DMS153 treated with DMSO at 0.1 percent for 48 hours (cell line): Measurements from ENCODE around the gene PIGU.
"Not testable (repeated sequence)": the region's sequence is repeated elsewhere in the genome, so short reads cannot be mapped to it uniquely, and the experiment has no call there.

Experiments
- DNase-seq: peaks from one replicate; lab custom pipeline; 2025; ENCODE audit not compliant: unreplicated experiment; lab: John Stamatoyannopoulos, UW

PIGU gene

DNA sequence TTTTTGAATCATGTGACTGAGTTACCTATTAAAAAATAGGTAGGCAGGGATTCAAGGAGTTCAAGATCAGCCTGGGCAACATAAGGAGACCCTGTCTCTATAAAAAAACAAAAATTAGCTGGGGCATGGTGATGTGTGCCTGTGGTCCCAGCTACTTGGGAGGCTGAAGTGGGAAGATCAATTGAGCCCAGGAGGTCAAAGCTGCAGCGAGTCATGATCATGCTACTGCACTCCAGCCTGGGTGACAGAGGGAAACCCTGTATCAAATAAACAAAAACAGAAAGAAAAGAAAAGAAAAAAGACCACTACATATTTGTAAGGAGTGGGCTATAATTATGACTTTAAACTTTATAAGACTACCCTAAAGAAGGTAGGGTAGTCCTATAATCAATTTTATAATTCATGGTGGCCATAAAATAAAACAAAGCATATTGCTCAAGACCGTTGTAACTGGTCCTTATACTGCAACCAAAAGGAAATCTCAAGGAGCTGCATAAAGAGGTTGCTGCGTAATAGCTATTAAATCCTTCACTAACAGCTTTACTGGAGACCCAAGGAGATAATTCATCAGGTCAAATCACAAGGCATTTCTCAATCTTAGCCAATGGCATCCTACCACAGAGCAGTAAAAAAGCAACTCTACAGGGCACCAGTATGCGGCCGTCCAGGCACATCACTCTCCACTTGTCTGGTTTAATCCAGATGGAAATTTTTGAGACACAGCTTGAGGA lies 13.5 kb downstream of the PIGU start:
- DNase-seq = no peak

DNA sequence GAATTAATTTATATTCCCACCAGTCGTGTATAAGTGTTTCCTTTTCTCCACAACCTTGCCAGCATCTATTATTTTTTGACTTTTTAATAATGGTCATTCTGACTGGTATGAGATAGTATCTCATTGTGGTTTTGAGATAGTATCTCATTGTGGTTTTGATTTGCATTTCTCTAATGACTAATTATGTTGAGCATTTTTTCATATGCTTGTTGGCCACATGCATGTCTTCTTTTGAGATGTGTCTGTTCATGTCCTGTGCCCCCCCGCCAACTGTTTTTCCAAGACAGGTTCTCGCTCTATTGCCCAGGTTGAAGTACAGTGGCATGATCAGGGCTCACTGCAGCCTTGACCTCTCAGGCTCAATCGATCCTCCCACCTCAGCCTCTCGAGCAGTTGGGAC lies 15.1 kb downstream of the PIGU start:
- not testable (repeated sequence) for DNase-seq

DNA sequence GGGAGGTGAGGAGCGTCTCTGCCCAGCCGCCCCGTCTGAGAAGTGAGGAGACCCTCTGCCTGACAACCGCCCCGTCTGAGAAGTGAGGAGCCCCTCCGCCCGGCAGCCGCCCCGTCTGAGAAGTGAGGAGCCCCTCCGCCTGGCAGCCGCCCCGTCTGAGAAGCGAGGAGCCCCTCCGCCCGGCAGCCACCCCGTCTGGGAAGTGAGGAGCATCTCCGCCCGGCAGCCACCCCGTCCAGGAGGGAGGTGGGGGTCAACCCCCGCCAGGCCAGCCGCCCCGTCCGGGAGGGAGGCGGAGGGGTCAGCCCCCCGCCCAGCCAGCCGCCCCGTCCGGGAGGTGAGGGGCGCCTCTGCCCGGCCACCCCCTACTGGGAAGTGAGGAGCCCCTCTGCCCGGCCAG lies 18.2 kb downstream of the PIGU start:
- not testable (repeated sequence) for DNase-seq

DNA sequence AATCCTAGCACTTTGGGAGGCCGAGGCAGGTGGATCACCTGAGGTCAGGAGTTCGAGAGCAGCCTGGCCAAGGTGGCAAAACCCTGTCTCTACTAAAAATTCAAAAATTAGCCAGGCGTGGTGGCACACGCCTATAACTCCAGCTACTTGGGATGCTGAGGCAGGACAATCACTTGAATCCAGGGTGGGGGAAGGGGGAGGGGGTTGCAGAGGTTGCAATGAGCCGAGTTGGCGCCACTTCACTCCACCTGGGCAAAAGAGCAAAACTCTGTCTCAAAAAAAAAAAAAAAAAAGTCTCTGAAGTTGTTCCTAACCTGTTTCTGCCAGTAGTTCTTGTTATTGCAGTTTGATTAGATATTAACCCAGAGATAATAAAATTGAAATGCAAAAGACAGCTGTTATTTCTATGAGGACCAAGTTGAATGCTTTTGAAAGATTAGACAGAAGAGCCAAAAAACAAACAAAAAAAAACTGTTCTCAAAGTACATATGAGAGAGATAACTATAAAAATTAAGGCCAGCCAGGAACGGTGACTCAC lies 22.6 kb downstream of the PIGU start:
- DNase-seq = no peak

DNA sequence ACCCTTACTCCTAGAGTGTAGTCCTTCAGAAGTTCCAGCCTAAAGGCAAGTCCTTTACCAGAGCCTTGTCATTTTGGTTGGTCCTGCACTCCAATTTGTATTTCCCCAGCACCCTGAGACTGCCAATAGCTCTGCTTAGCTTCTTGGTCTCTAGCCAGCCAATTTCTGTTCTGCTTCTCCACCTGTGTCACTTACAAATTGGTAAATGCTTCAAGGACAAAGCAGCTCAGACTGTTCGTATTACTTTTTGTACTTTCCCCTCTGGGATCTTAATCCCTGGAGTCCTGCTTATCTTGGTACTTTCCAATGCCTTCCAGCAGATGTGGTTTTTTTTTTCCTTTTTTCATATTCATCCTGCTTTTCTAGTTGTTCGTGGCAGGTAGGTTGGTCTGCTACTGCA lies 25.7 kb downstream of the PIGU start:
- DNase-seq = no peak

DNA sequence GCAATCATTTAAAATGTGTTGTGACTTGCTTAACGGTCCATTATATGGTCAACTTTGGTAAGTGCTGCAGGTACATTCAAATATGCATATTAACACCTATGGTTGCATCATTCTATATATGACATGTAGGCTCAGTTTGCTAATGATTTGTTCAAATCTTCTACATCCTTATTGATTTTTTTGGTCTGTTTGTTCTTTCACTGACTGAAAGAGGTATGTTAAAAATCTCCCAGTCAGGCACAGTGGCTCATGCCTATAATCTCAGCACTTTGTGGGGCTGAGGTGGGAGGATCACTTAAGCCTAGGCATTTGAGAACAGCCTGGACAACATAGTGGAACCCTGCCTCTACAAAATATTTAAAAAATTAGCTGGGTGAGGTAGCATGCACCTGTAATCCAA lies 29.2 kb downstream of the PIGU start:
- no peak for DNase-seq

DNA sequence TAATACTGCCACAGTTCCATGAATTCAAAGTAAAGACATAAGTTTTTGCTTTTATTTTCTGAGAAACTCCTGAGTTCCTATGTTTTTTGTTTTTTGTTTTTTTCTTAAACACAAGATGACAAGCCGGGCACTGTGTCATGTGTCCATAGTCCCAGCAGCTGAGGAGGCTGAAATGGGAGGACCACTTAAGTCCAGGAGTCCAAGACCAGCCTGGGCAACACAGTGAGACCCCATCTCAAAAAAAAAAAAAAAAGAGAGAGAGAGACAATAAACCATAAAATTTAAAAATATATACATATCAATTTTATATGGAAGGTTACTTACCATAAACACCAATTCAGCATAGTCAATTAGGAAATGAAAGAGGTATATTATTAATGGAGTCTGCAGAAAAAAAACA lies 31.9 kb downstream of the PIGU start:
- no peak for DNase-seq

DNA sequence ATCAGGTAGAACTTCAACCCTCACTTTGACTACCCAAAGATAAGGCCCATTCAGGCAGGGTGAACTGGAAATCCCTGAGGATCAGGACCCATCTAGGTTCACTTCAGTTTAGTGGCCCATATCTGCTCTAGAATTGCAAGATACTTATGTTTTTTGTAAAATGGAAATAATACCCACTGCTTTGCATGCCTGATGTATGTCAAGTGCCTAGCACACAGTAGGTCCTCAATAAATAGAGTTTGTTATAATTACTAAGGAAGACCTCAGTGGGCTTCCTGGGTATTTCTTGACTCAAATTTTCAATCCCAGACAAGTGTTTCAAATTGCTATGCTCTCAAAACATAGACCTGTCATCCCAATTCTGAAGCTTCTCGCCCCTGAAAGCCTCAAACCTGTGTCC lies 32.5 kb downstream of the PIGU start:
- no peak for DNase-seq

DNA sequence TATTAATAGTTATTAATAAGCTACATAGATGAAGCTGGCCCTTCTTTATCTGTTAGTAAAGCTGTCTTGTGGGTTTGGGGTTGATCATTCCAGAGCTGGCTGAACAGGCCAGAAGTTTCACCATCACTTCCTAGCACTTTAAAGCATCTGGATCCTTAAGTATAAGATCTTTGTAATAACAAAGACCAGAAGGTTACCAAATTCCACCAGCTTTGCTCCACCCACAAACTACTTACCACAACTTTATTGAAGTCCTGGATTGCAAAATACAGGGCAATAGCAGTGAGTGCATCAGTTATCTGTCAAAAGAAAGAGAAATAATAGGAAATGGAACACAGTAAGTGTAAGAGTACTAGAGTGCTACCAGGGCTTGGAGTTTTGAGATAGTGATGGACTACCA lies 33.0 kb downstream of the PIGU start:
- no peak for DNase-seq

DNA sequence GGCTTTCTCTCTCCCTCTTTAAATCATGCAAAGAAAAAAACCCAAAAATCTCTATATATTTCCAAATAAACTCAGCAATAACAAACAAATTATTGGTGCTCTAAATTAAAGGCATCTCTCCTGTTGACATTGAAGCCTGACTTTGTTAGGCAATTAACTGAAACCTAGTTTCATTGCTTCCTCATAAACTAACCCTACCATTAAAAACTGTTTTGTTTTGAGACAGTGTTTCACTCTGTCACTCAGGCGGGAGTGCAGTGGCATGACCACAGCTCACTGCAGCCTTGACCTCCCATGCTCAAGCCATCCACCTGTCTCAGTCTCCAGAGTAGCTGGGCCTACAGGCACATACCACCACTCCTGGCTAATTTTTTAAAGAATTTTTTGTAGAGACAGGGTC lies 34.9 kb downstream of the PIGU start:
- no peak for DNase-seq

DNA sequence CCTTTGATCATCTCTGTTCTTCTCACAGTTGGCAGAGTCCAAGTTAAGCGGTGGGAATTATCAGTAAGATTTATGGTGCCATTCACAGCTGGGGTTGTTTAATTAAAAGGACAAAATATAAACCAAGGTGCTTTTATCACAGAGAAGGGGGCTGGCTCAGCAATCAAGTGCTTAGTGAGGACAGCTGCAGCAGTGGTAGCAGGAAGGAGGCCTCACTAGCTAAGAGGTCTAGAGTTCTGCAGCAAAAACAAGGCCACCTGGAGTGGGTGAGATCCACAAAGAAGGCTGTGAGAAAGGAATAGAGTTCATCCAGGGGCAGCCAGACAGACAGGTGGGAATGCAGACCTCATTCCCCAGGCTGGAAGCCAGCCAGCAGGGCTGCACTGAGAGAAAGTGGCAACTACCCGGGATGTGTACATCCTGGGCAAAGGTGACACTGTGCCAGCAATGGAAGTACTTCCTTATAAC lies 37.1 kb downstream of the PIGU start:
- DNase-seq = peak; percentile 87

DNA sequence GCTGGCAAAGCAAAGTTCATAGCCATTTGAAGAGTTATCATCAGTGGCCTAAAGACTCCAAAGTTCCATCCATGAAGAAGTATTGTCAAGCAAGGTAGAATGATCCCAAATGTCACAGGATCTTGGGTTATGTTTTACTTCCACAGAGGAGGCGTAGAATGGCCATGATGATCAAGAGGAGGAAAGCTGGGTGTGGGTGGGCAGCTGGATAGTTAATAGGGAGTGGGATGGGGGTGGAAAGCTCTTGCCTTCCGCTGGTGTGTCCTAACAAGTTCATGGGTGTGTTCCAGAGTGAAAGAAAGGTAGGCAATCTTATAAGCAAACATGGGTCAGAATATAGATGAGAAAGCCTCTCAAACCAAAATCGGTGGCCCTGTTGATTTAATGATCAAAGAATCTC lies 38.4 kb downstream of the PIGU start:
- no peak for DNase-seq

DNA sequence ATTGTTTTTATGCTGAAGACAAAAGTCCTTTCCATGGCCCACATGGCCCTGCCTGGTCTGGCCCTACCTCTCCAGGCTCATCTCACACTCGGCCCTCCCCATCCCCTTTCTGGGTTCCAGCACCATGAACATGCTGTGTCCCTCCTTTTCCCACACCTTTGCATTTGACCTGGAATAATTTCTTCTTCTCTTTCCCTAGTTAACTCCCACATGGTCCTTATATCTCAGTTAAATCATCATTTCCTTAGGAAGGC lies 38.9 kb downstream of the PIGU start:
- no peak for DNase-seq

DNA sequence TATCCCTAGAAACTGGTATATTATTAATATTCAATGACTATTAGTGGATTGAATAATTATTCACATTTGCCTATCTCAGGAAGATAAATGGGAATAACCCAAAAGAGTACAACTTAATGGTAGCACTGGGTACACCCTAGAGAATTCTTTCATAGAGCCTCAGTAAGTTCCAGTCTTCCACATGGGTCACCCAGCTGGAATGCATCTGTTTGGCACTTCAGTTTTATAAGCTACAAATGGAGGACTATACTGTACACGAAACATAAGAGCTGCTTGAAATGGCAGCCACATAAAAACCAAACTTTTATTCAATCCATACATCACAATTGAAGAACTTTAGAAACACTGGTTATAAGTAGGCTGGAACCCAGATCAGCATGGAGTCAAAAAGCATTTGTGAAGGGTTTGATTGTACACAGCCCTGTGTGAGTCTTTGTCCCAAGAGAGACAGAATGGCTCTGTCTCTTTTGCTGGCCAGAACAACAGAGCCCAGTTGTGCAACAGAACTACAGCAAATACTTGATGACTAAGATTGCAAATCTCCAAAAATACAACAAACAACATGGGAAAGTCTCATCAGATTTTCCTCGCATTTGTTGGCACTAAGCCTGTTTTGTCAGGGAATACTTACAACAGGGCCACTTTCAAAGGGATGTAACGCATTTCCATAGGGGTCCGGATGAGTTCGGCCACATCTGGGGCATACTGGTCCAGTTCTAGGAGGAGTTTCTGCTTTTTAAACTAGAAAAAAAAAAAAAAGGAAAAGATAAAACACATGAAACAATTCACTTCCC lies 39.5 kb downstream of the PIGU start:
- DNase-seq = no peak

DNA sequence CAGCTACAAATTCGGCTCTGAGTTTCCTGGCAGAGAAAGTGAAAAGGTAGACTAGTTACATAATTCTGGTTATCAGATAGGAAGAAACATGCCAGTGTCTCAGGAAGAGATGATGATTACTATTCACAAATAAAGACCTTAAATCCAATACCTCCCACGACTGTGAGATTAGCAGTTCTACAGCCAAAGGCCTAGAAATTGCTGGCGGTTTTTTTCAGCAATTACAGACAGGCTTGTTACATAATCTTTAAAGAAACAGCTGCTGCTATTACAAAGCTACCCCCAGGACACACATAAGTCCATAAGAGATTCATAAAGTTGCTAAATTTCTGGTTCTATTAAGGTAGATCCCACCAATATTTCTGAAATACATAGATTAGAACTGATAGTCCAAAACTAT lies 40.2 kb downstream of the PIGU start:
- DNase-seq = no peak

DNA sequence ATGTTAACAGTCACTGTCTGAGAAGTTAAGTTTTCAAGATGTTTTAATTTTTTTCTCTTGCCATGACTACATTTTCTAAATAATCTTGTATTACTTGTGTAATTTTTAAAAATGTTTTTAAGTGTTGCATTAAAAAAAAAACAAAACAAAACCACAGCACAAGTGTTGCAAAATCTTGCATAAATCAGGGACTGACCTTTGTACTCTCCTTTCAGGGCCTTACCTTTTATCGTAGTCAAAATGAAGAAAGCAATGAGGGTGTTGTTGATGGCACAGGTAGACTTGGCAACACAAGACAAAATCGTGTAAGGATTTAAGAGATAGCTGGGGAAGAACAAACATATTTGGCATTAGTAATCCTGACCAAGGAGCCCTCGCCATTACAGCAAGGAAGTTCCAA lies 42.5 kb downstream of the PIGU start:
- no peak for DNase-seq

DNA sequence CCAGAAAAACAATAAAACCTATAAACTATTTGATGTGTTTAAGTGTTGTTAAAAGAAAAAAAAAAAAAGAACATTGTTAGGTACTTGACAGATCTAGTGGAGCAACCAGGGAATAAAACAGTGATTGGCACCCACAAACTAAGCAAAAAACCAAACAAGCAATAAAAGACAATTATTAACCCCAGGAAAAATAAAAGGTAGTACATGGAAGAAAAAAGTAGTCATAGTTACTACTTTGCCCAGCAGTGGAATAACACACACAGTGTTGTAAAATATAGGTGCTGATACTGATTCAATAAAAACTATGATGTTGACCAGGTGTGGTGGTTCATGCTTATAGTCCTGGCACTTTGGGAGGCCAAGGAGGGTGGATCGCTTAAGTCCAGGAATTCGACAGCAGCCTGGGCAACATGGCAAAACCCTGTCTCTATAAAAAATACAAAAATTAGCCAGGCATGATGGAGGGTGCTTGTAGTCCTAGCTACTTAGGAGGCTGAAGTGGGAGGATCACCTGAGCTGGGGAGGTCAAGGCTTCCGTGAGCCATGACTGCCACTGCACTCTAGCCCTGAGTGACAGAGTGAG lies 43.9 kb downstream of the PIGU start:
- no peak for DNase-seq

DNA sequence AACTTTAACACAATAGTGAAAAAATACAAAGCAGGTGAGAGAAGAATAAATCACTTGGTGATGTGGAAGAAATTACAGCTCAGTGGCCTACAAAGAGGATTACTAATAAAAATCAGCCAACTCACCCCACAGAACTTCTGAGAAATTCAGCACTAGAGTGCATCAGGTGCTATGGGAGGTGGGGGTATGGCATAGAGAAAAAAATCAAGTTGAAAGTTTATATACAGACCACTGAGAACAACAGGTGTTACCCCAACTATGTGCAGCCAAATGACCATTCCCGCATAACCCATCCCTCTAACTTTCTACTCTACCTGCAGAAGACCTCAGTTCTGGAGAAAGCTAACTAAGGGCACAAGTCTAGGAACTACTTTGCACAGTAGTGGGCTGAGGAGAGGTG lies 47.0 kb downstream of the PIGU start:
- DNase-seq = no peak

DNA sequence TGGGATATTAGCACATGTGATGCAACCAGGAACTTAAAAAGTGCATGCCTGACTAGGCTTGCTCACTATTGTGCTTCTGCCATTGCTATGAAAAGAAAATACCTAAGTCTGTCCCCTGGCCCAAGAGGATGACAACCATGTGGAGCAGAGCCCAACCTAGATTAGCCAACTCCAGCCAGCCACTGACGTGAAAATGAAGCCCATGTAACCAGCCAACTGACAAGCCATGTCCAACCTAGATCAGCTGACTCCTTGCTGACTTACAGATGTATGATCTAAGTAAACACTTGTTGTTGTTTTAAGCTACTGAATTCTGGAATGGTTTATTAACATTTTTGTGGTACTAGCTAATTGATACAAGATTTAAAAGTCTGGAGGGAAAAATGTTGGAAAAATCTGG lies 47.5 kb downstream of the PIGU start:
- DNase-seq = no peak

DNA sequence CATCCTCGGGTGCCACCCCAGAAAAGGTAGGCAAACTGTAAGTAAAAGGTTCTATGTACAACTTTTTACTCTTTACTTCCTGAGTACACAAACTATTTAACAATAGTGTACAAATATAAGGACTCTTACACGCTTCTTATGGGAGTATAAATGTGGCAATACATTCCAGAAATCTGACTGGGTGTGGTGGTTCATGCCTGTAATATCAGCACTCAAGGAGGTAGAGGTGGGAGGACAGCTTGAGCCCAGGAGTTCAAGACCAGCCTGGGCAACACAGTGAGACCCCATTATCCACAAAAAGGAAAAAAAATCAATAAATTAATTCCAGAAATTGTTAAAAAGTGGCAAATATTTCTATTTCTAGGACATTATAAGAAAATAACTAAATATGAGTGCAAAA lies 48.9 kb downstream of the PIGU start:
- no peak for DNase-seq

DNA sequence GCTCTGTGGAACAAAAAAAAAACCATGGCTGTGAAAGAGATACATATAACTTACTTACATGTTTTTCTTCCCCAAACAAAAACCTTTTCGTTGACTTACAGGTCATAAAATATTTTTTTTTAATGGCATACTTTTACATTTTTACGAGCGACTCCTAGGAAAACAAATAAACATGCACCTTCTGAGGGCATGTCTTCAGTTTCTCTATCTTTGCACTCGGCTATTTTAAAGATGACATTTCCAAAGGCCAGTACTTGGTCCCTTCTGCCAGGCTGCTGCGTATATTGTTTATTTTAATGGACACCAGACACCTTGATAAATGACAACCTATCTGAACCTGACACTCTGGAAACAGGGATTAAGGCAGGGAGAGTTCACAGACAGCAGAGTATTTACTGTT lies 49.4 kb downstream of the PIGU start:
- peak; percentile 60 for DNase-seq

DNA sequence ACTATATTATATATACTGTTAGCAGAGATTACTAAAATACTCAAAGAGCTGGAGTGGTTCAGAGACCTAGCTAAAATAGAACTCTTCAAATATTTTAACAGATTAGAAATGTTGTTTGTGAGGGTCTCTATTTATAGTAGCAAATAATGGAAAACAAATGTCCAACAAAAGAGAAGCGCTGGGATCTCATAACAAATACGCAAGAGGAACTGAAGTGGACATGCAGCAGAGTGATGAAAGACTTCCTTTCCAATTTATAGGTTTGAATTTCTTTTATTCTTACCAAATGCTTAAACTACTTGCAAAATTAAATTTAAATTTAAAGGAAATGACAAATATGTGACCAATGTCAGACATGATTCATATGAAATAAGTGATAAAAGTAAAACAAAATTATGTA lies 49.9 kb downstream of the PIGU start:
- peak; percentile 10 for DNase-seq
